Left lung (tissue), 10 donors: ENCODE measurements around the gene HS6ST1. TPM values are rescaled to one million over a fixed set of nuclear protein-coding genes. Genes with fewer than 3 reads are reported as not detected.
A peak's percentile ranks its signal among the peaks of the same experiment; 100 is the strongest.

ENCODE experiments used
- ATAC-seq: fragments of 200-7000 bp; cut with Tn5 transposase; one replicate; pipeline ENCODE4 v1.9.1; 2020; ENCODE audit warnings: moderate library complexity
- DNase-seq, 4 donors: peaks; one replicate each; pipeline ENCODE4 v3.0.0-alpha.2; 2013 to 2020
- H3K27ac ChIP-seq, 2 donors: fragments of 200-600 bp; sonication (generic) in 1 of 2; one replicate each; pipeline versions ENCODE4 v1.5.0 to v1.8.0; 2020 to 2021
- H3K27me3 ChIP-seq, 2 donors: fragments of 200-600 bp; sonication (generic) in 1 of 2; one replicate each; pipeline versions ENCODE4 v1.5.0 to v1.8.0; 2020 to 2021
- H3K36me3 ChIP-seq, 2 donors: fragments of 200-600 bp; sonication (generic) in 1 of 2; one replicate each; pipeline versions ENCODE4 v1.5.0 to v1.8.0; 2020 to 2021
- H3K4me1 ChIP-seq, 2 donors: fragments of 200-600 bp; one replicate each; pipeline ENCODE4 v1.8.0; 2021
- H3K4me3 ChIP-seq, 2 donors: fragments of 200-600 bp; sonication (generic) in 1 of 2; one replicate each; pipeline versions ENCODE4 v1.5.0 to v1.8.0; 2020 to 2021; ENCODE audit warnings: mild to moderate bottlenecking in 1 of 2
- H3K9me3 ChIP-seq, 2 donors: fragments of 200-600 bp; sonication (generic) in 1 of 2; one replicate each; pipeline versions ENCODE4 v1.5.0 to v1.8.0; 2020 to 2021
- CTCF ChIP-seq, 2 donors: fragments of 200-600 bp; sonication (generic) in 1 of 2; IDR thresholded peaks; one replicate each; pipeline versions ENCODE4 v1.5.0 to v1.8.0; 2021; ENCODE audit warnings: antibody characterized with exemption in 2 of 2
- intact Hi-C, 2 donors: fragments of 100-400 bp; cut with DNase I; formaldehyde crosslinking; loops; one replicate each; pipeline versions ENCODE4 v1.11.2 to v1.14.2; 2022
- polyA plus RNA-seq, 6 donors: library from polyadenylated mRNA; unstranded; fragments of 120-200 nt; gene quantifications; one replicate each; pipeline ENCODE4 v1.2.1, GENCODE V29; 2013; ENCODE audit not compliant: insufficient read length in 6 of 6
- total RNA-seq, 2 donors: library from RNA; stranded (reverse); fragmentation: NEBNext Ultra II Directional; extraction: Animal tissue kit (Norgen Biotek cat#: 25700); gene quantifications; one replicate each; pipeline ENCODE4 v1.2.1, GENCODE V29; 2021
- donor health status: DM: no; HTN: yes; CAD: no.
- donor health status: DM: no; HTN: no; CAD: no.

The HS6ST1 gene
- total and polyA plus RNA-seq, 8 donors = 29.3 to 46.4 (median 37.2) TPM

GRCh38 chr2:128313091-128313836 is 5.4 kb downstream of the HS6ST1 start:
- H3K36me3 ChIP-seq = peaks cover 0 to 10% of the 10 kb centered on the region in 2 donors
- TF ChIP-seq CTCF (IDR thresholded peaks at IDR 0.05) = peak in 1 of 2 donors; percentile 11
- H3K27ac ChIP-seq = no peak overlapping the region
- peaks cover 0 to 12% of the 10 kb centered on the region in 2 donors for H3K27me3 ChIP-seq
- intact Hi-C loops = no loop called here
- no peak overlapping the region for H3K4me3 ChIP-seq
- no peaks in the 10 kb centered on the region for H3K9me3 ChIP-seq
- H3K4me1 ChIP-seq = peaks cover 6 to 55% of the 10 kb centered on the region in 2 donors
- ATAC-seq (no peak), DNase-seq (peak in 1 of 4 donors; percentile 16)

GRCh38 chr2:128312411-128312810 is 6.3 kb downstream of the HS6ST1 start:
- ATAC-seq (no peak), DNase-seq (peak in 1 of 4 donors; percentile 19)
- intact Hi-C loops = no loop called here
- Histone ChIP-seq H3K9me3 (no peaks in the 10 kb centered on the region), H3K4me3 (no peak overlapping the region), H3K36me3 (peaks cover 0 to 10% of the 10 kb centered on the region in 2 donors), H3K4me1 (peaks cover 6 to 58% of the 10 kb centered on the region in 2 donors), H3K27ac (no peak overlapping the region), H3K27me3 (peaks cover 0 to 7% of the 10 kb centered on the region in 2 donors)
- TF ChIP-seq CTCF (IDR thresholded peaks at IDR 0.05) = no peak

- H3K4me3 ChIP-seq = no peak overlapping the region
- H3K36me3 ChIP-seq = peaks cover 0 to 10% of the 10 kb centered on the region in 2 donors
- intact Hi-C loops = no loop called here
- peaks cover 3 to 53% of the 10 kb centered on the region in 2 donors for H3K4me1 ChIP-seq
- TF ChIP-seq CTCF (IDR thresholded peaks at IDR 0.05) = no peak
- no peaks in the 10 kb centered on the region for H3K9me3 ChIP-seq
- ATAC-seq (no peak), DNase-seq (peak in 1 of 4 donors; percentile 25)
- H3K27me3 ChIP-seq = peaks cover 0 to under 1% of the 10 kb centered on the region in 2 donors
- no peak overlapping the region for H3K27ac ChIP-seq
Observed at GRCh38 chr2:128311755-128312341, 6.8 kb downstream of the HS6ST1 start.

- no peaks in the 10 kb centered on the region for H3K27me3 ChIP-seq
- H3K9me3 ChIP-seq = no peaks in the 10 kb centered on the region
- no peak overlapping the region for H3K27ac ChIP-seq
- peaks cover 0 to 10% of the 10 kb centered on the region in 2 donors for H3K36me3 ChIP-seq
- H3K4me3 ChIP-seq = no peak overlapping the region
- DNase-seq = peak in 1 of 4 donors; percentile 23
- intact Hi-C loops = no loop called here
- no peak for TF ChIP-seq CTCF (IDR thresholded peaks at IDR 0.05)
- ATAC-seq = no peak
- peaks cover 5 to 53% of the 10 kb centered on the region in 2 donors for H3K4me1 ChIP-seq
Observed at GRCh38 chr2:128311216-128311754, 7.4 kb downstream of the HS6ST1 start.

GRCh38 chr2:128310761-128311160 is 7.9 kb downstream of the HS6ST1 start:
- Histone ChIP-seq H3K27ac (no peak overlapping the region), H3K4me3 (no peak overlapping the region), H3K27me3 (no peaks in the 10 kb centered on the region), H3K4me1 (peaks cover 9 to 53% of the 10 kb centered on the region in 2 donors), H3K9me3 (no peaks in the 10 kb centered on the region), H3K36me3 (peaks cover 0 to 6% of the 10 kb centered on the region in 2 donors)
- intact Hi-C loops = no loop called here
- DNase-seq (peak in 1 of 4 donors; percentile 15), ATAC-seq (no peak)
- TF ChIP-seq CTCF (IDR thresholded peaks at IDR 0.05) = no peak
